Upper lobe of left lung (tissue), 4 donors: Measurements from ENCODE around the gene PIP5K1C.

Experiments used
- EP300 ChIP-seq, 4 donors: sonication (generic); formaldehyde crosslinking; IDR thresholded peaks; one replicate each; pipeline ENCODE4 v1.5.1; 2017; ENCODE audit warnings: antibody characterized with exemption in 4 of 4, control low read depth in 2 of 4
- POLR2A ChIP-seq, 4 donors: fragments of 450-650 bp; IDR thresholded peaks; one replicate each; pipeline ENCODE4 v1.5.1; 2016 to 2017; ENCODE audit warnings: antibody characterized with exemption in 4 of 4, mild to moderate bottlenecking in 2 of 4
- POLR2AphosphoS5 ChIP-seq, 2 donors: sonication (generic); formaldehyde crosslinking; IDR thresholded peaks; one replicate each; pipeline ENCODE4 v1.5.1; 2017; ENCODE audit warnings: antibody characterized with exemption in 2 of 2
- TF ChIP-seq, protein P1 (sequence below), 6 experiments: fragments of 450-650 bp in 4 of 6; fragments of 200-600 bp in 2 of 6; sonication (generic) in 2 of 6; IDR thresholded peaks; one replicate each; pipeline ENCODE4 v1.5.1; 2016 to 2019; ENCODE audit warnings: antibody characterized with exemption in 6 of 6

DNA sequence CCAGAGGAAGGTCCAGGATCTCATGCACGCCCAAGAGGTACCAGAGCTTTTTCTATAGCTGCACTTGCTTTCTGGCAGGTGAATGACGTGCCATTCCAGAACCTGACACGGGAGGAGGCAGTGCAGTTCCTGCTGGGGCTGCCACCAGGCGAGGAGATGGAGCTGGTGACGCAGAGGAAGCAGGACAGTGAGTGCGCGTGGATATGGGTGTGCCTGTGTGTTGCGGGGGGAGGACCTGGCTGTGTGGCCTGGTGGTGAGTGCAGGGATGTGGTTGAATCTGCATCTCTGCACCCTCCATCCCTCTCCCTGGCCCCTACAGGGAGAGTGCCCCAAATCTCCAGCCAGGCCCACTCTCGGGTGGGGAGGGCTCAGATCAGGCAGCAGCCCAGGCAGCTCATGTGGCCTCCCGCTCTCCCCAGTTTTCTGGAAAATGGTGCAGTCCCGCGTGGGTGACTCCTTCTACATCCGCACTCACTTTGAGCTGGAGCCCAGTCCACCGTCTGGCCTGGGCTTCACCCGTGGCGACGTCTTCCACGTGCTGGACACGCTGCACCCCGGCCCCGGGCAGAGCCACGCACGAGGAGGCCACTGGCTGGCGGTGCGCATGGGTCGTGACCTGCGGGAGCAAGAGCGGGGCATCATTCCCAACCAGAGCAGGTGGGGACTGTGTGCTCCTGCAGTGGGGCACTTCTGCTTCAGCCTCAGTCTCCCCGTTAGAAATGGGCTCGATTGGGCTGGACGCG lies 38.4 kb upstream of the PIP5K1C start:
- TF ChIP-seq, protein P1, sequence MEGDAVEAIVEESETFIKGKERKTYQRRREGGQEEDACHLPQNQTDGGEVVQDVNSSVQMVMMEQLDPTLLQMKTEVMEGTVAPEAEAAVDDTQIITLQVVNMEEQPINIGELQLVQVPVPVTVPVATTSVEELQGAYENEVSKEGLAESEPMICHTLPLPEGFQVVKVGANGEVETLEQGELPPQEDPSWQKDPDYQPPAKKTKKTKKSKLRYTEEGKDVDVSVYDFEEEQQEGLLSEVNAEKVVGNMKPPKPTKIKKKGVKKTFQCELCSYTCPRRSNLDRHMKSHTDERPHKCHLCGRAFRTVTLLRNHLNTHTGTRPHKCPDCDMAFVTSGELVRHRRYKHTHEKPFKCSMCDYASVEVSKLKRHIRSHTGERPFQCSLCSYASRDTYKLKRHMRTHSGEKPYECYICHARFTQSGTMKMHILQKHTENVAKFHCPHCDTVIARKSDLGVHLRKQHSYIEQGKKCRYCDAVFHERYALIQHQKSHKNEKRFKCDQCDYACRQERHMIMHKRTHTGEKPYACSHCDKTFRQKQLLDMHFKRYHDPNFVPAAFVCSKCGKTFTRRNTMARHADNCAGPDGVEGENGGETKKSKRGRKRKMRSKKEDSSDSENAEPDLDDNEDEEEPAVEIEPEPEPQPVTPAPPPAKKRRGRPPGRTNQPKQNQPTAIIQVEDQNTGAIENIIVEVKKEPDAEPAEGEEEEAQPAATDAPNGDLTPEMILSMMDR (IDR thresholded peaks at IDR 0.05): no peak
- TF ChIP-seq EP300 (IDR thresholded peaks at IDR 0.05) (no peak), POLR2A (IDR thresholded peaks at IDR 0.05) (no peak), POLR2AphosphoS5 (IDR thresholded peaks at IDR 0.05) (no peak)
